Placental epithelial cell (primary cell): Measurements from ENCODE around the gene EXTL1. TPM values are rescaled to one million over a fixed set of nuclear protein-coding genes. Genes with fewer than 3 reads are reported as not detected.

ENCODE experiments used
- small RNA-seq: library from RNA; depleted of rRNA; stranded (forward); fragments of <200 nt; gene quantifications from one replicate; pipeline ENCODE3, GENCODE V24; 2012
- total RNA-seq: library from RNA; depleted of rRNA; stranded (reverse); fragments of >200 nt; gene quantifications from 2 replicates; pipeline ENCODE4 v1.2.3, GENCODE V29; 2012

Gene EXTL1, protein sequence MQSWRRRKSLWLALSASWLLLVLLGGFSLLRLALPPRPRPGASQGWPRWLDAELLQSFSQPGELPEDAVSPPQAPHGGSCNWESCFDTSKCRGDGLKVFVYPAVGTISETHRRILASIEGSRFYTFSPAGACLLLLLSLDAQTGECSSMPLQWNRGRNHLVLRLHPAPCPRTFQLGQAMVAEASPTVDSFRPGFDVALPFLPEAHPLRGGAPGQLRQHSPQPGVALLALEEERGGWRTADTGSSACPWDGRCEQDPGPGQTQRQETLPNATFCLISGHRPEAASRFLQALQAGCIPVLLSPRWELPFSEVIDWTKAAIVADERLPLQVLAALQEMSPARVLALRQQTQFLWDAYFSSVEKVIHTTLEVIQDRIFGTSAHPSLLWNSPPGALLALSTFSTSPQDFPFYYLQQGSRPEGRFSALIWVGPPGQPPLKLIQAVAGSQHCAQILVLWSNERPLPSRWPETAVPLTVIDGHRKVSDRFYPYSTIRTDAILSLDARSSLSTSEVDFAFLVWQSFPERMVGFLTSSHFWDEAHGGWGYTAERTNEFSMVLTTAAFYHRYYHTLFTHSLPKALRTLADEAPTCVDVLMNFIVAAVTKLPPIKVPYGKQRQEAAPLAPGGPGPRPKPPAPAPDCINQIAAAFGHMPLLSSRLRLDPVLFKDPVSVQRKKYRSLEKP
- total RNA-seq: 4.7 and 6.7 TPM in 2 replicates

DNA sequence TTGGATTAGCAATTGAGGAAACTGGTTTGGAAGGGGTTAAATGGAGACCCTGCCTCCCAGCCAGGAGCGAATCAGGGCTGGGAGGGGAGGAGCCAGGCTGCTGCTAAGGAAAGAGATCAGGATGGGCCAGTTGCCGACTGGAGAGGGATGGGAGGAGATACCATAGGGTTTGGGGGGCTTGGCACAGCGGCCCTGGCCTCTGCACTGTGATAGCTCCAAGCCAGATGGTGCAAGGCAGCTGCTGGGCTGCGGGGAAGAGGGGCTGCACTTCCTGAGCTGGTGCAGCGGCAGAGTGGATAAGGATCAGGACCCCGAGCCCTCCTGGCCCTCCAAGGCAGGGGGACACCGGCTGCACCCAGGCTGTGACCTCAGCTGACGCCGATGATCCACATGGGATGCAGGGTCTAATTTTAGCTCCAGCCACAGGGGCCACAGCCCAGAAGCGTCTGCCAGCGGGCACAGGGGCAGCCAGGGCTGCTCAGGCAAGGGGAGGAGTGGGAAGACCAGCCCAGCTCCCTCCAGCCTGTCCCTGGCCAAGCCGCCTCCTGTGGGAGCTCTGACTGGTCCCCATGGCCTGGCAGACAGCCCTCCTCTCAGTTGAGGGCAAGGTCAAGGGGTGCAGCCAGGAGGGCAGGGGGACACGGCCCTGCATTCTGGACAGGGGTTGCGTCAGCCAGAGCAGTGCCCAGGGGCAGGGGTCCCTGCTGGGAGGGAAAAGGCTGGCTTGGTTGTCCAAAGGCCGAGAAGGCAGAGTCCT lies at the start of gene EXTL1:
Gene EXTL1, plus strand, starts transcription at position 129 of the 757 bp plus-strand sequence. CDS start 872 bp downstream, outside the sequence.

DNA sequence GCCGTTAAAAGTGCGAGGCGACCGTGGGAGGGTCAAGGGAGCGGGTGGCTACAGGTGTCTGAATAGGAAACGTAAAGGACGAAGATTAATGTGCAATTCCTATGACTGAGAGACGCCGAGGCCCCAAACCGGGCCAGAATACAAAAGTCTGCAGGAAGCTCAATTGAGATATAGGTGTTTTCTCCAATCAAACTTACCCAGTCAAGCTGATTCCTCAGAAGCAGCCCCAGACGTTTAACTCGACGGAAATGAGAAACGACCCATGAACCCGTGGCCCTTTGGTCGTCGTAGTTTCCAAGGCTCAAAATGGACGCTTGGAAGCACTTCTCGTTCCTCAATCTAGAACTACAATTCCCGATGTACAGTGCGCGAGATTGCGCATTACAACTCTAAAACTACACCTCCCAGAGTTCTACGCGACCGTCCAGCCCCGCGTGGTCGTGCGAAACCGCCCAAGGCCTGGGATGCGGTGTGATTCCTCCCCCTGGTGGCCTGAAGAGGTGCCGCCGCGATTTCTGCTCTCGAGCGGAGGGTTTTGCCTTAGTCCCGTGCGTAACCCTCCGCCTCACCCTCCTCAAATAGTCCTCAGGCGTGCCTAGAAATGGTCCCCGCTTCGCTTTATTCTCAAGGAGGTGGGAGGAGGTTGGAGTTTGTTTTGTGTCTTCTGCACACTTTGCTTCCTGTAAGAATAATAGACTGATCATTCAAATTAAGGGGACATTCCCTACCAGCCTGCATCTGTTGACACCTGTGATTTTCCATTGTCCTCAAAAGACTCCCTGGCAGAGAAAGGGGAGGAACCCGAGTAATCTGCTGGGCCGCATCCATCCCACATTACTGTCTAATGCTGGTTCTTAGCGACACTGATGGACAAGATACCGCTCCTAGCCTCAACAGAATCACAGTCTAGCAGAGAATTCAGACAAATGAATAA lies 23.5 kb upstream of the EXTL1 start, which contains the start of gene PAFAH2:
Gene PAFAH2, minus strand, starts transcription at position 236 of the 934 bp plus-strand sequence. CDS start 7,247 bp downstream, outside the sequence.

DNA sequence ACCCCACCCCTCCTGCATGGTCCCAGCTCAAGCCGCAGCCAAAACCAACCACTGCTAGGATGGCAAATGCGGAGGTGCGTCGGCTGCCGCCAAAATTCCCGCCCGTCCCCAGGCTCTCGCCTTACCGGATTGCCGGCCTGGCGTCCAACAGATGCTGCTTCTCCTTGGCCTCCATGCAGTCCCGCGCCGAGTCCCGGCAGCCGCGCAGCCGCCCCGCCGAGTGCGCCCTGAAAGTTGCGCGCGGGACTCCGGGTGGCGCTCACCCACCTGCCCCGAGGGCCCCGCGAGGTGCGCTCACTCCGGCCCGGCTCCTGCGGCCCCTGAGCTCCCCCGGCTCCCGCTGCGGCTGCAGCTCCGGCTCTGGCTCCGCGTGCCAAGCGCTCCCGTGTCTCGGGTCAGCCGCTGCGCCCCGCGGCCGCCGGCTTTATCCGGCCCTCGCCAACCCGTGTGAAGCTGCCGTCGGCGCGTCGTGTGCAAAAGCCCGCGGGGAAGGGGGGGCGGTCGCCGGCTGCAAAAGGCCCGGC lies 24.2 kb downstream of the EXTL1 start, which contains the start of gene SLC30A2:
Gene SLC30A2, minus strand, starts transcription at position 397 of the 524 bp plus-strand sequence. Its CDS starts 222 bp downstream, at position 175.

DNA sequence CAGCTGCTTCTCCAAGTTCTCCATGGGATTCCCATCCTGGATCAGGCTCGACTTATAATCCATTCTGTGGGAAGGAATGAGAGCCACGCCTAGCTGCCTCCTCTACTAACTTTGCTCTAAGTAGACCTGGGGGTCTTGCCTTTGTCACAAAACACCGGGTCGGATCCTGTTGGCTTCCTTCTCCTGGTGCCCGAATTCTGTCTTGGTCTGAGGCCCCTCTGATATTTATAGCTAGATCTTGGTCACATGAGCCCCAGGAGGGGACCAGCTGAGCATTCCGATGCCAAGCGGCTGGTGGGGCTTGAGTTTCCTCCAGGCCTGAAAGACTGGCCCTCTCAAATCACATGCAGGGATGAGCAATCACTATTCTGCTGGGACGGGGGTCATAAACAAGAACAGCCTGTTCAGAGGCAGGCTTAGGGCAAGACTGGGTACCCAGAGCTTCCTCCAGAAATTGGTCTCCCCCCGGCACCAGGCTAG lies 45.9 kb downstream of the EXTL1 start, which contains the start of gene TRIM63:
Gene TRIM63, minus strand, starts transcription at position 199 of the 480 bp plus-strand sequence. Its CDS starts 136 bp downstream, at position 63.

Small RNA genes within 50 kb of the gene (small RNA-seq; reads per million reads assigned to genes)
- gene RF00283: not detected
- gene RF00492: not detected

Other genes starting within 250 kb of the EXTL1 start
- 14.1 and 25.4 TPM in 2 replicates for gene SELENON, start 221.6 kb upstream of the EXTL1 start, total RNA-seq
- gene MTFR1L, start 201.8 kb upstream of the EXTL1 start, total RNA-seq: 66.3 and 66.4 TPM in 2 replicates
- gene AUNIP, start 162.3 kb upstream of the EXTL1 start, total RNA-seq: 1.2 and 1.8 TPM in 2 replicates
- gene PAQR7, start 146.1 kb upstream of the EXTL1 start, total RNA-seq: 33.5 and 51.4 TPM in 2 replicates
- 67.9 and 81.9 TPM in 2 replicates for gene STMN1, start 115.4 kb upstream of the EXTL1 start, total RNA-seq
- 8.5 and 9.4 TPM in 2 replicates for gene PAFAH2, start 23.7 kb upstream of the EXTL1 start, total RNA-seq
- 2.2 and 16.9 TPM in 2 replicates for gene SLC30A2, start 24.3 kb downstream of the EXTL1 start, total RNA-seq
- gene TRIM63, start 45.9 kb downstream of the EXTL1 start, total RNA-seq: 0.11 and 13.0 TPM in 2 replicates
- gene PDIK1L, start 90.0 kb downstream of the EXTL1 start, total RNA-seq: 3.6 and 3.9 TPM in 2 replicates
- gene FAM110D, start 137.3 kb downstream of the EXTL1 start, total RNA-seq: not detected in 2 replicates
- gene C1orf232, start 147.2 kb downstream of the EXTL1 start, total RNA-seq: not detected in 2 replicates
- gene ZNF593, start 148.1 kb downstream of the EXTL1 start, total RNA-seq: 26.9 and 40.8 TPM in 2 replicates
- gene ZNF593OS, start 150.1 kb downstream of the EXTL1 start, total RNA-seq: under 0.01 TPM in 1 of 2 replicates, not detected in the other
- 39.3 and 46.1 TPM in 2 replicates for gene CNKSR1, start 155.7 kb downstream of the EXTL1 start, total RNA-seq
- gene CATSPER4, start 168.8 kb downstream of the EXTL1 start, total RNA-seq: under 0.01 TPM in 1 of 2 replicates, not detected in the other
- 9.1 and 15.3 TPM in 2 replicates for gene CEP85, start 212.4 kb downstream of the EXTL1 start, total RNA-seq